Neural progenitor cell (in vitro differentiated cells): Measurements from ENCODE around the gene ATG16L2.

Source experiments
- CTCF ChIP-seq: fragments of 200-600 bp; sonication (generic); IDR thresholded peaks from 2 replicates; pipeline ENCODE4 v1.5.1; 2017; ENCODE audit warnings: antibody characterized with exemption, mild to moderate bottlenecking
- EZH2phosphoT487 ChIP-seq: fragments of 200-600 bp; sonication (generic); IDR thresholded peaks from 2 replicates; pipeline ENCODE4 v1.6.1; 2017; ENCODE audit warnings: antibody characterized with exemption

GRCh38 chr11:72814286-72815109, at the start of gene ATG16L2:
- peak; percentile 32 for TF ChIP-seq CTCF
- TF ChIP-seq EZH2phosphoT487, result no peak
